Measurements from ENCODE around the gene PLTP. TPM values are rescaled to one million over a fixed set of nuclear protein-coding genes. Genes with fewer than 3 reads are reported as not detected.

PLTP gene
- total and polyA plus RNA-seq, 2 of the 13 experiments (the other 11 are each of a cell fraction or from before 2014, with no cell fraction given), result 16.9 to 28.6 TPM

DNA sequence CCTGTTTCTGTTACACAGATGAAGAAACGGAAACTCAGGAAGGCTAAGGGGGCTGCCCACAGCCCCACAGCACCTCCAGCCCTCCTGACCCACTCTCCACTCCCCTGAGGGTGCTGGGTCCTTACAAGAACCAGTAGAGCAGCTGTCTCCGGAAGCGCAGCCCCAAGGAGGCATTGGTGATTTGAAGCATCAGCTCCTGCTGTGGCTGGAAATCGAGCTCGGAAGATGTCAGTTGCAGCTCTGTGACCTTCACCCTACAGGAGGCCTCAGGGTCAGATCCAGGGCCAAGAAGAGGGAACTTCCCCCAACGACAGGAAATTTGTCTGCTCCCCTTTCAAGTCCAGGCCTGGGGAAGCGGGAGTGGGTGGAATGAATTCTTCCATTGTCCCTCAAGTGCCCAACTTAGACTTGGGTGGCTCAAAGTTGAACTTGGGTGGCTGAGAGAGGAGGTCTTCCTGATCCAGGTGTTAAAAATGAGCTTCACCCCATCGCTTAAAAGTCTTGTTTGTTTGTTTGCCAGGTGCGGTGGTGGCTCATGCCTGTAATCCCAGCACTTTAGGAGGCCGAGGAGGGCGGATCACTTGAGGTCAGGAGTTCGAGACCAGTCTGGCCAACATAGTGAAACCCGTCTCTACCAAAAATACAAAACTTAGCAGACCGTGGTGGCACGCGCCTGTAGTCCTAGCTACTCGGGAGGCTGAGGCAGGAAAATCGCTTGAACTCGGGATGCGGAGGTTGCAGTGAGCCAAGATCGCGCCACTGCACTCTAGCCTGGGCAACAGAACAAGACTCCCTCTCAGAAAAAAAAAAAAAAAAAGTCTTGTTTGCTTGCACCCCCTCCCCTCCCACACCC lies 1.9 kb downstream of the PLTP start (continued):
- TF ChIP-seq, protein P1, sequence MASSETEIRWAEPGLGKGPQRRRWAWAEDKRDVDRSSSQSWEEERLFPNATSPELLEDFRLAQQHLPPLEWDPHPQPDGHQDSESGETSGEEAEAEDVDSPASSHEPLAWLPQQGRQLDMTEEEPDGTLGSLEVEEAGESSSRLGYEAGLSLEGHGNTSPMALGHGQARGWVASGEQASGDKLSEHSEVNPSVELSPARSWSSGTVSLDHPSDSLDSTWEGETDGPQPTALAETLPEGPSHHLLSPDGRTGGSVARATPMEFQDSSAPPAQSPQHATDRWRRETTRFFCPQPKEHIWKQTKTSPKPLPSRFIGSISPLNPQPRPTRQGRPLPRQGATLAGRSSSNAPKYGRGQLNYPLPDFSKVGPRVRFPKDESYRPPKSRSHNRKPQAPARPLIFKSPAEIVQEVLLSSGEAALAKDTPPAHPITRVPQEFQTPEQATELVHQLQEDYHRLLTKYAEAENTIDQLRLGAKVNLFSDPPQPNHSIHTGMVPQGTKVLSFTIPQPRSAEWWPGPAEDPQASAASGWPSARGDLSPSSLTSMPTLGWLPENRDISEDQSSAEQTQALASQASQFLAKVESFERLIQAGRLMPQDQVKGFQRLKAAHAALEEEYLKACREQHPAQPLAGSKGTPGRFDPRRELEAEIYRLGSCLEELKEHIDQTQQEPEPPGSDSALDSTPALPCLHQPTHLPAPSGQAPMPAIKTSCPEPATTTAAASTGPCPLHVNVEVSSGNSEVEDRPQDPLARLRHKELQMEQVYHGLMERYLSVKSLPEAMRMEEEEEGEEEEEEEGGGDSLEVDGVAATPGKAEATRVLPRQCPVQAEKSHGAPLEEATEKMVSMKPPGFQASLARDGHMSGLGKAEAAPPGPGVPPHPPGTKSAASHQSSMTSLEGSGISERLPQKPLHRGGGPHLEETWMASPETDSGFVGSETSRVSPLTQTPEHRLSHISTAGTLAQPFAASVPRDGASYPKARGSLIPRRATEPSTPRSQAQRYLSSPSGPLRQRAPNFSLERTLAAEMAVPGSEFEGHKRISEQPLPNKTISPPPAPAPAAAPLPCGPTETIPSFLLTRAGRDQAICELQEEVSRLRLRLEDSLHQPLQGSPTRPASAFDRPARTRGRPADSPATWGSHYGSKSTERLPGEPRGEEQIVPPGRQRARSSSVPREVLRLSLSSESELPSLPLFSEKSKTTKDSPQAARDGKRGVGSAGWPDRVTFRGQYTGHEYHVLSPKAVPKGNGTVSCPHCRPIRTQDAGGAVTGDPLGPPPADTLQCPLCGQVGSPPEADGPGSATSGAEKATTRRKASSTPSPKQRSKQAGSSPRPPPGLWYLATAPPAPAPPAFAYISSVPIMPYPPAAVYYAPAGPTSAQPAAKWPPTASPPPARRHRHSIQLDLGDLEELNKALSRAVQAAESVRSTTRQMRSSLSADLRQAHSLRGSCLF (CRISPR knock-in tag; IDR thresholded peaks at IDR 0.05; ENCODE audit: borderline replicate concordance), result no peak
- TF ChIP-seq, protein P2, sequence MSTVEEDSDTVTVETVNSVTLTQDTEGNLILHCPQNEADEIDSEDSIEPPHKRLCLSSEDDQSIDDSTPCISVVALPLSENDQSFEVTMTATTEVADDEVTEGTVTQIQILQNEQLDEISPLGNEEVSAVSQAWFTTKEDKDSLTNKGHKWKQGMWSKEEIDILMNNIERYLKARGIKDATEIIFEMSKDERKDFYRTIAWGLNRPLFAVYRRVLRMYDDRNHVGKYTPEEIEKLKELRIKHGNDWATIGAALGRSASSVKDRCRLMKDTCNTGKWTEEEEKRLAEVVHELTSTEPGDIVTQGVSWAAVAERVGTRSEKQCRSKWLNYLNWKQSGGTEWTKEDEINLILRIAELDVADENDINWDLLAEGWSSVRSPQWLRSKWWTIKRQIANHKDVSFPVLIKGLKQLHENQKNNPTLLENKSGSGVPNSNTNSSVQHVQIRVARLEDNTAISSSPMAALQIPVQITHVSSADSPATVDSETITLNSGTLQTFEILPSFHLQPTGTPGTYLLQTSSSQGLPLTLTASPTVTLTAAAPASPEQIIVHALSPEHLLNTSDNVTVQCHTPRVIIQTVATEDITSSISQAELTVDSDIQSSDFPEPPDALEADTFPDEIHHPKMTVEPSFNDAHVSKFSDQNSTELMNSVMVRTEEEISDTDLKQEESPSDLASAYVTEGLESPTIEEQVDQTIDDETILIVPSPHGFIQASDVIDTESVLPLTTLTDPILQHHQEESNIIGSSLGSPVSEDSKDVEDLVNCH (CRISPR knock-in tag; IDR thresholded peaks at IDR 0.05), result no peak
- TF ChIP-seq ZNF891 (CRISPR knock-in tag; IDR thresholded peaks at IDR 0.05), result peak; percentile 8; the same call in 1 of the 2 replicates
- TF ChIP-seq, protein P3, sequence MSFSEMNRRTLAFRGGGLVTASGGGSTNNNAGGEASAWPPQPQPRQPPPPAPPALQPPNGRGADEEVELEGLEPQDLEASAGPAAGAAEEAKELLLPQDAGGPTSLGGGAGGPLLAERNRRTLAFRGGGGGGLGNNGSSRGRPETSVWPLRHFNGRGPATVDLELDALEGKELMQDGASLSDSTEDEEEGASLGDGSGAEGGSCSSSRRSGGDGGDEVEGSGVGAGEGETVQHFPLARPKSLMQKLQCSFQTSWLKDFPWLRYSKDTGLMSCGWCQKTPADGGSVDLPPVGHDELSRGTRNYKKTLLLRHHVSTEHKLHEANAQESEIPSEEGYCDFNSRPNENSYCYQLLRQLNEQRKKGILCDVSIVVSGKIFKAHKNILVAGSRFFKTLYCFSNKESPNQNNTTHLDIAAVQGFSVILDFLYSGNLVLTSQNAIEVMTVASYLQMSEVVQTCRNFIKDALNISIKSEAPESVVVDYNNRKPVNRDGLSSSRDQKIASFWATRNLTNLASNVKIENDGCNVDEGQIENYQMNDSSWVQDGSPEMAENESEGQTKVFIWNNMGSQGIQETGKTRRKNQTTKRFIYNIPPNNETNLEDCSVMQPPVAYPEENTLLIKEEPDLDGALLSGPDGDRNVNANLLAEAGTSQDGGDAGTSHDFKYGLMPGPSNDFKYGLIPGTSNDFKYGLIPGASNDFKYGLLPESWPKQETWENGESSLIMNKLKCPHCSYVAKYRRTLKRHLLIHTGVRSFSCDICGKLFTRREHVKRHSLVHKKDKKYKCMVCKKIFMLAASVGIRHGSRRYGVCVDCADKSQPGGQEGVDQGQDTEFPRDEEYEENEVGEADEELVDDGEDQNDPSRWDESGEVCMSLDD (CRISPR knock-in tag; IDR thresholded peaks at IDR 0.05; ENCODE audit: borderline replicate concordance), result no peak
- no peak for TF ChIP-seq MXI1 (IDR thresholded peaks at IDR 0.05; ENCODE audit: borderline replicate concordance, low read depth, low read length)
- no peak for TF ChIP-seq ZNF780A (CRISPR knock-in tag; IDR thresholded peaks at IDR 0.05)
- no peak for TF ChIP-seq ZNF253 (CRISPR knock-in tag; IDR thresholded peaks at IDR 0.05; ENCODE audit: borderline replicate concordance)
- TF ChIP-seq LCORL (IDR thresholded peaks at IDR 0.05), result no peak
- TF ChIP-seq LCORL (CRISPR knock-in tag; IDR thresholded peaks at IDR 0.05), result no peak; the same call in 1 of the 2 replicates
- peak; percentile 75; the same call in 1 of the 2 replicates for TF ChIP-seq SNAPC2 (CRISPR knock-in tag; IDR thresholded peaks at IDR 0.05)
- TF ChIP-seq ETV5 (CRISPR knock-in tag; IDR thresholded peaks at IDR 0.05; ENCODE audit: borderline replicate concordance), result peak; percentile 77
- no peak for TF ChIP-seq ZNF549 (CRISPR knock-in tag; IDR thresholded peaks at IDR 0.05)
- TF ChIP-seq, protein P4, sequence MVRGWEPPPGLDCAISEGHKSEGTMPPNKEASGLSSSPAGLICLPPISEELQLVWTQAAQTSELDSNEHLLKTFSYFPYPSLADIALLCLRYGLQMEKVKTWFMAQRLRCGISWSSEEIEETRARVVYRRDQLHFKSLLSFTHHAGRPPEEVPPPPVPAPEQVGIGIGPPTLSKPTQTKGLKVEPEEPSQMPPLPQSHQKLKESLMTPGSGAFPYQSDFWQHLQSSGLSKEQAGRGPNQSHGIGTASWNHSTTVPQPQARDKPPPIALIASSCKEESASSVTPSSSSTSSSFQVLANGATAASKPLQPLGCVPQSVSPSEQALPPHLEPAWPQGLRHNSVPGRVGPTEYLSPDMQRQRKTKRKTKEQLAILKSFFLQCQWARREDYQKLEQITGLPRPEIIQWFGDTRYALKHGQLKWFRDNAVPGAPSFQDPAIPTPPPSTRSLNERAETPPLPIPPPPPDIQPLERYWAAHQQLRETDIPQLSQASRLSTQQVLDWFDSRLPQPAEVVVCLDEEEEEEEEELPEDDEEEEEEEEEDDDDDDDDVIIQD (CRISPR knock-in tag; IDR thresholded peaks at IDR 0.05; ENCODE audit: low read depth), result no peak
- TF ChIP-seq, protein P5, sequence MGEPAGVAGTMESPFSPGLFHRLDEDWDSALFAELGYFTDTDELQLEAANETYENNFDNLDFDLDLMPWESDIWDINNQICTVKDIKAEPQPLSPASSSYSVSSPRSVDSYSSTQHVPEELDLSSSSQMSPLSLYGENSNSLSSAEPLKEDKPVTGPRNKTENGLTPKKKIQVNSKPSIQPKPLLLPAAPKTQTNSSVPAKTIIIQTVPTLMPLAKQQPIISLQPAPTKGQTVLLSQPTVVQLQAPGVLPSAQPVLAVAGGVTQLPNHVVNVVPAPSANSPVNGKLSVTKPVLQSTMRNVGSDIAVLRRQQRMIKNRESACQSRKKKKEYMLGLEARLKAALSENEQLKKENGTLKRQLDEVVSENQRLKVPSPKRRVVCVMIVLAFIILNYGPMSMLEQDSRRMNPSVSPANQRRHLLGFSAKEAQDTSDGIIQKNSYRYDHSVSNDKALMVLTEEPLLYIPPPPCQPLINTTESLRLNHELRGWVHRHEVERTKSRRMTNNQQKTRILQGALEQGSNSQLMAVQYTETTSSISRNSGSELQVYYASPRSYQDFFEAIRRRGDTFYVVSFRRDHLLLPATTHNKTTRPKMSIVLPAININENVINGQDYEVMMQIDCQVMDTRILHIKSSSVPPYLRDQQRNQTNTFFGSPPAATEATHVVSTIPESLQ (CRISPR knock-in tag; conservative IDR thresholded peaks at IDR 0.05), result no peak

Data from HepG2 (cell line).